Upper lobe of left lung (tissue), 4 donors: ENCODE measurements around the gene BRCA1.

Source experiments
- CTCF ChIP-seq, 6 experiments: fragments of 450-650 bp in 4 of 6; fragments of 200-600 bp in 2 of 6; sonication (generic) in 2 of 6; IDR thresholded peaks; one replicate each; pipeline ENCODE4 v1.5.1; 2016 to 2019; ENCODE audit warnings: antibody characterized with exemption in 6 of 6
- POLR2A ChIP-seq, 4 donors: fragments of 450-650 bp; IDR thresholded peaks; one replicate each; pipeline ENCODE4 v1.5.1; 2016 to 2017; ENCODE audit warnings: antibody characterized with exemption in 4 of 4, mild to moderate bottlenecking in 2 of 4
- POLR2AphosphoS5 ChIP-seq, 2 donors: sonication (generic); formaldehyde crosslinking; IDR thresholded peaks; one replicate each; pipeline ENCODE4 v1.5.1; 2017; ENCODE audit warnings: antibody characterized with exemption in 2 of 2

GRCh38 chr17:42999003-42999525 is 126.1 kb downstream of the BRCA1 start:
- TF ChIP-seq CTCF (IDR thresholded peaks at IDR 0.05) (no peak), POLR2AphosphoS5 (IDR thresholded peaks at IDR 0.05) (no peak), POLR2A (IDR thresholded peaks at IDR 0.05) (no peak)
